ENCODE measurements around the gene ALPK1. TPM values are rescaled to one million over a fixed set of nuclear protein-coding genes. Genes with fewer than 3 reads are reported as not detected.

Gene ALPK1
- polyA plus RNA-seq, 2 of the 4 experiments (the other 2 are of a cell fraction): 3.5 to 15.9 TPM

GRCh38 chr4:112328734-112329130 is 31.6 kb downstream of the ALPK1 start:
- Histone ChIP-seq H3K9me3 (no peaks in the 10 kb centered on the region), H3K4me1 (no peaks in the 10 kb centered on the region), H3K4me3 (no peak overlapping the region), H3K27ac (no peak overlapping the region), H3K4me2 (no peak overlapping the region)
- FAIRE-seq (no peak), DNase-seq (ENCODE audit: low read depth in 1 of 2, low spot score in 1 of 2) (no peak), ATAC-seq (no peak)
- ChIA-PET POLR2A (no interaction called here), CTCF (interaction anchor here (0.6 to 7.5 kb wide), 11 partner anchors 9 to 305 kb away, joined by 3 to 69 read pairs (median 4); no protein-coding TSS in a partner anchor)
- WGBS (ENCODE audit: missing lambda C conversion rate): 81% methylated on average over 4 of the region's 4 CpGs
- no peak for TF ChIP-seq EHMT2 (IDR thresholded peaks at IDR 0.05; ENCODE audit: low read depth)
- no peak for TF ChIP-seq SMC3 (IDR thresholded peaks at IDR 0.05)
- no peak for TF ChIP-seq CTCF (IDR thresholded peaks at IDR 0.05)
- TF ChIP-seq KDM5A (IDR thresholded peaks at IDR 0.05): no peak
- TF ChIP-seq NR3C1 (IDR thresholded peaks at IDR 0.05): no peak
- no peak for TF ChIP-seq ESRRA (IDR thresholded peaks at IDR 0.05; ENCODE audit: borderline replicate concordance, low read length)
- TF ChIP-seq HOXB5 (CRISPR knock-in tag; IDR thresholded peaks at IDR 0.05): no peak
- no peak for TF ChIP-seq ZNF302 (CRISPR knock-in tag; IDR thresholded peaks at IDR 0.05)
- TF ChIP-seq PBX3 (IDR thresholded peaks at IDR 0.05): no peak
- no peak for TF ChIP-seq MAZ (IDR thresholded peaks at IDR 0.05; ENCODE audit: borderline replicate concordance, low read depth, low read length)
- TF ChIP-seq JUN (IDR thresholded peaks at IDR 0.05): no peak
- TF ChIP-seq POLR2AphosphoS2 (conservative IDR thresholded peaks at IDR 0.05; ENCODE audit: low read length): no peak
- no peak for TF ChIP-seq KDM1A (IDR thresholded peaks at IDR 0.05; ENCODE audit: low read depth)
- no peak for TF ChIP-seq JUNB (IDR thresholded peaks at IDR 0.05)
- no peak for TF ChIP-seq EP300 (IDR thresholded peaks at IDR 0.05)
- no peak for TF ChIP-seq FOXS1 (CRISPR knock-in tag; IDR thresholded peaks at IDR 0.05)
- no peak for TF ChIP-seq CBX8 (IDR thresholded peaks at IDR 0.05)
- no peak for TF ChIP-seq TFCP2L1 (CRISPR knock-in tag; IDR thresholded peaks at IDR 0.05)
- no peak for TF ChIP-seq RNF2 (IDR thresholded peaks at IDR 0.05; ENCODE audit: borderline replicate concordance, low read depth)

GRCh38 chr4:112329672-112330375 is 32.7 kb downstream of the ALPK1 start:
- ChIA-PET CTCF (interaction anchor here (1.3 to 7.5 kb wide), 4 partner anchors 8 to 276 kb away, joined by 3 to 69 read pairs (median 20); no protein-coding TSS in a partner anchor), POLR2A (no interaction called here)
- FAIRE-seq (no peak), ATAC-seq (no peak), DNase-seq (ENCODE audit: low read depth in 1 of 2, low spot score in 1 of 2) (no peak)
- Histone ChIP-seq H3K4me1 (no peaks in the 10 kb centered on the region), H3K27ac (no peak overlapping the region), H3K4me2 (no peak overlapping the region), H3K4me3 (no peak overlapping the region), H3K9me3 (no peaks in the 10 kb centered on the region)
- 71% methylated on average over 5 of the region's 5 CpGs for WGBS (ENCODE audit: missing lambda C conversion rate)
- TF ChIP-seq USF2 (IDR thresholded peaks at IDR 0.05) (no peak), BHLHE40 (IDR thresholded peaks at IDR 0.05; ENCODE audit: low read depth, low read length) (no peak), REST (IDR thresholded peaks at IDR 0.05) (no peak), ZC3H11A (IDR thresholded peaks at IDR 0.05) (no peak), ZFP36 (IDR thresholded peaks at IDR 0.05; ENCODE audit: borderline replicate concordance, partially characterized antibody) (no peak), RARB (CRISPR knock-in tag; IDR thresholded peaks at IDR 0.05) (no peak), EP300 (IDR thresholded peaks at IDR 0.05) (no peak), BCL3 (IDR thresholded peaks at IDR 0.05) (no peak), POLR2A (IDR thresholded peaks at IDR 0.05; ENCODE audit: low read length) (no peak), EHMT2 (IDR thresholded peaks at IDR 0.05; ENCODE audit: low read depth) (no peak), NFE2L2 (conservative IDR thresholded peaks at IDR 0.05; ENCODE audit: low read length) (no peak), MYC (IDR thresholded peaks at IDR 0.05; ENCODE audit: borderline replicate concordance, low read length) (no peak), KDM1A (IDR thresholded peaks at IDR 0.05; ENCODE audit: low read depth) (no peak), ESRRA (IDR thresholded peaks at IDR 0.05; ENCODE audit: borderline replicate concordance, low read length) (no peak), POLR2AphosphoS2 (conservative IDR thresholded peaks at IDR 0.05; ENCODE audit: low read length) (no peak), SREBF2 (IDR thresholded peaks at IDR 0.05) (no peak), RCOR1 (IDR thresholded peaks at IDR 0.05; ENCODE audit: low read depth, low read length) (no peak)

Measured in A549 (cell line).